Neural cell (in vitro differentiated cells): ENCODE data around the gene SNRPD3. TPM values are rescaled to one million over a fixed set of nuclear protein-coding genes. Genes with fewer than 3 reads are reported as not detected.
"Not testable (repeated sequence)": the region's sequence is repeated elsewhere in the genome, so short reads cannot be mapped to it uniquely, and the experiment has no call there.

ENCODE experiments used
- H2AFZ ChIP-seq: fragments of 200-600, 300-800 bp; sonication (generic), shearing (Covaris generic); 2 replicates; pipeline ENCODE4 v1.6.0; 2014; ENCODE audit warnings: low read depth, mild to moderate bottlenecking, antibody characterized with exemption, low read length, moderate library complexity
- H3F3A ChIP-seq: fragments of 200-600 bp; shearing (Covaris generic); 2 replicates; pipeline ENCODE4 v1.6.1; 2016; ENCODE audit warnings: mild to moderate bottlenecking, moderate library complexity, mixed read lengths, antibody characterized with exemption, low read length; ENCODE audit not compliant: insufficient read depth, poor library complexity, severe bottlenecking
- H3K27ac ChIP-seq: fragments of 200-600, 300-800 bp; sonication (generic), shearing (Covaris generic); 2 replicates; pipeline ENCODE4 v1.5.1; 2014; ENCODE audit warnings: mild to moderate bottlenecking, low read length, moderate library complexity
- H3K27me3 ChIP-seq: fragments of 300-800, 200-600 bp; sonication (generic), shearing (Covaris generic); 2 replicates; pipeline ENCODE4 v1.6.0; 2014; ENCODE audit warnings: mild to moderate bottlenecking, low read depth, low read length, moderate library complexity; ENCODE audit not compliant: insufficient read depth
- H3K36me3 ChIP-seq: fragments of 300-800, 200-600 bp; sonication (generic), shearing (Covaris generic); 2 replicates; pipeline ENCODE4 v1.5.1; 2014; ENCODE audit warnings: mild to moderate bottlenecking, antibody characterized with exemption, low read length, moderate library complexity; ENCODE audit not compliant: insufficient read depth
- H3K4me2 ChIP-seq: fragments of 300-800, 200-600 bp; sonication (generic), shearing (Covaris generic); 2 replicates; pipeline ENCODE4 v1.6.0; 2014; ENCODE audit warnings: mild to moderate bottlenecking, low read length
- H3K4me3 ChIP-seq: fragments of 300-800, 200-600 bp; sonication (generic), shearing (Covaris generic); 2 replicates; pipeline ENCODE4 v1.5.1; 2014; ENCODE audit warnings: mild to moderate bottlenecking, low read length, moderate library complexity
- H3K79me2 ChIP-seq: fragments of 200-600 bp; shearing (Covaris generic); replicated peaks from 2 replicates; pipeline ENCODE4 v1.6.0; 2014; ENCODE audit warnings: mild to moderate bottlenecking, low read length, moderate library complexity; ENCODE audit not compliant: insufficient read depth
- H3K9ac ChIP-seq: fragments of 300-800, 200-600 bp; sonication (generic), shearing (Covaris generic); 2 replicates; pipeline ENCODE4 v1.6.1; 2016; ENCODE audit warnings: mild to moderate bottlenecking, low read length, mixed read lengths
- H3K9me2 ChIP-seq: fragments of 200-600 bp; shearing (Covaris generic); 2 replicates; pipeline ENCODE4 v1.6.1; 2016; ENCODE audit warnings: mild to moderate bottlenecking, low read length, mixed read lengths; ENCODE audit not compliant: insufficient read depth
- H3K9me3 ChIP-seq: fragments of 200-600, 300-800 bp; sonication (generic), shearing (Covaris generic); 2 replicates; pipeline ENCODE4 v1.6.1; 2016; ENCODE audit warnings: mild to moderate bottlenecking, mixed run types, low read length, moderate library complexity, mixed read lengths
- H4K20me1 ChIP-seq: fragments of 200-600 bp; shearing (Covaris generic); 2 replicates; pipeline ENCODE4 v1.6.1; 2016; ENCODE audit warnings: mild to moderate bottlenecking, mixed run types; ENCODE audit not compliant: insufficient read depth
- CTCF ChIP-seq: fragments of 450-650 bp; IDR thresholded peaks from 2 replicates; pipeline ENCODE4 v1.5.1; 2014; ENCODE audit warnings: antibody characterized with exemption, mild to moderate bottlenecking, moderate library complexity; ENCODE audit not compliant: poor library complexity, severe bottlenecking
- EP300 ChIP-seq: fragments of 450-650 bp; conservative IDR thresholded peaks from 2 replicates; pipeline ENCODE4 v1.6.1; 2014; ENCODE audit warnings: antibody characterized with exemption, mild to moderate bottlenecking, moderate library complexity; ENCODE audit not compliant: poor library complexity, severe bottlenecking
- EZH2 ChIP-seq: fragments of 200-600, 300-800 bp; shearing (Covaris generic), sonication (generic); IDR thresholded peaks from 2 replicates; pipeline ENCODE4 v1.6.1; 2014; ENCODE audit warnings: antibody characterized with exemption, low read length, borderline replicate concordance, mild to moderate bottlenecking; ENCODE audit not compliant: insufficient read depth, poor library complexity, severe bottlenecking
- MXI1 ChIP-seq: fragments of 450-650 bp; conservative IDR thresholded peaks from 2 replicates; pipeline ENCODE4 v1.6.1; 2014; ENCODE audit warnings: antibody characterized with exemption, mild to moderate bottlenecking; ENCODE audit not compliant: poor library complexity, severe bottlenecking
- POLR2AphosphoS5 ChIP-seq: IDR thresholded peaks from 2 replicates; pipeline ENCODE4 v1.6.1; 2012
- RAD21 ChIP-seq: fragments of 450-650 bp; conservative IDR thresholded peaks from 2 replicates; pipeline ENCODE4 v1.6.1; 2014; ENCODE audit warnings: antibody characterized with exemption, mild to moderate bottlenecking, moderate library complexity
- SMC3 ChIP-seq: fragments of 450-650 bp; conservative IDR thresholded peaks from 2 replicates; pipeline ENCODE4 v1.6.1; 2014; ENCODE audit warnings: antibody characterized with exemption, mild to moderate bottlenecking, moderate library complexity; ENCODE audit not compliant: poor library complexity
- TAF1 ChIP-seq: IDR thresholded peaks from 2 replicates; pipeline ENCODE4 v1.6.1; 2012; ENCODE audit warnings: low read depth
- polyA plus RNA-seq: library from polyadenylated mRNA; depleted of rRNA; stranded (reverse); fragments of >200 nt; gene quantifications from 2 replicates; pipeline ENCODE4 v1.2.3, GENCODE V29; 2014

SNRPD3 gene
- polyA plus RNA-seq, 1 donor from 2014 or later: 195 TPM

- no peak overlapping the region for H3K4me2 ChIP-seq
- TF ChIP-seq CTCF: peak; percentile 90
- TF ChIP-seq RAD21: peak; percentile 83
- no peak for TF ChIP-seq EP300
- TF ChIP-seq SMC3: peak; percentile 88
- no peak for TF ChIP-seq MXI1
Measured at GRCh38 chr22:24525416-24526037, 30.3 kb upstream of the SNRPD3 start.

GRCh38 chr22:24526191-24526590, 29.6 kb upstream of the SNRPD3 start:
- Histone ChIP-seq H3K4me3 (no peak overlapping the region), H3K79me2 (no peaks in the 10 kb centered on the region), H4K20me1 (no peaks in the 10 kb centered on the region), H3K4me2 (no peak overlapping the region), H3K36me3 (no peaks in the 10 kb centered on the region), H3K9me2 (no peaks in the 10 kb centered on the region), H3K9me3 (no peaks in the 10 kb centered on the region), H3K27me3 (no peaks in the 10 kb centered on the region), H2AFZ (no peak overlapping the region), H3F3A (no peaks in the 10 kb centered on the region), H3K27ac (no peak overlapping the region), H3K9ac (no peak overlapping the region)
- TF ChIP-seq EP300: no peak
- TF ChIP-seq CTCF: no peak
- no peak for TF ChIP-seq RAD21
- no peak for TF ChIP-seq TAF1
- no peak for TF ChIP-seq POLR2AphosphoS5

More at GRCh38 chr22:24525416-24526037, 30.3 kb upstream of the SNRPD3 start:
- Histone ChIP-seq H3K9me2 (no peaks in the 10 kb centered on the region), H2AFZ (no peak overlapping the region), H3K9me3 (no peaks in the 10 kb centered on the region), H3K9ac (no peak overlapping the region), H3K4me3 (no peak overlapping the region), H3K79me2 (no peaks in the 10 kb centered on the region), H3K27me3 (no peaks in the 10 kb centered on the region), H3K27ac (no peak overlapping the region), H3K36me3 (no peaks in the 10 kb centered on the region), H4K20me1 (no peaks in the 10 kb centered on the region), H3F3A (no peaks in the 10 kb centered on the region)

DNA sequence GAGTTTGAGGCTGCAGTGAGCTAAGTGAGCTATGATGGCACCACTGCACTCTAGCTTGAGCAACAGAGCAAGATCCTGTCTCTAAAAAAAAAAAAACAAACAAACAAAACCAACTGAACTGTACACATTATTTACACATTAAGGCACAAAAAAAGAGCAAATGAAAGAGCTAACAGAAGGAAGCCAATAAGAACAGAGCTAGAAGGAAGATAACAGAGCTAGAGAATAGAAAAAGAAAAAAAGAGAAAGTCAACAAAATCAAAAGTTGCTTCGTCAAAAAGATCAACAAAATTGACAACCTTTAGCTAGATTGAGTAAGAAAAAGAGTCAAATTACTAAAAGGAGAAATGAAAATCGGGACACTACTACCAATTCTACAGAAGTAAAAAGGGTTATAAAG, 25.9 kb upstream of the SNRPD3 start:
- H3K79me2 ChIP-seq: no peaks in the 10 kb centered on the region
- H3K27me3 ChIP-seq: no peaks in the 10 kb centered on the region
- no peak for TF ChIP-seq EZH2
- TF ChIP-seq EP300: no peak
- TF ChIP-seq MXI1: no peak
- no peak overlapping the region for H3K4me2 ChIP-seq
- H3K9me3 ChIP-seq: no peaks in the 10 kb centered on the region
- no peaks in the 10 kb centered on the region for H3K9me2 ChIP-seq
- no peak overlapping the region for H3K9ac ChIP-seq
- no peaks in the 10 kb centered on the region for H3K36me3 ChIP-seq
- H3K27ac ChIP-seq: no peak overlapping the region
- no peak overlapping the region for H2AFZ ChIP-seq
- no peak overlapping the region for H3K4me3 ChIP-seq
- no peaks in the 10 kb centered on the region for H4K20me1 ChIP-seq
- H3F3A ChIP-seq: no peaks in the 10 kb centered on the region

DNA sequence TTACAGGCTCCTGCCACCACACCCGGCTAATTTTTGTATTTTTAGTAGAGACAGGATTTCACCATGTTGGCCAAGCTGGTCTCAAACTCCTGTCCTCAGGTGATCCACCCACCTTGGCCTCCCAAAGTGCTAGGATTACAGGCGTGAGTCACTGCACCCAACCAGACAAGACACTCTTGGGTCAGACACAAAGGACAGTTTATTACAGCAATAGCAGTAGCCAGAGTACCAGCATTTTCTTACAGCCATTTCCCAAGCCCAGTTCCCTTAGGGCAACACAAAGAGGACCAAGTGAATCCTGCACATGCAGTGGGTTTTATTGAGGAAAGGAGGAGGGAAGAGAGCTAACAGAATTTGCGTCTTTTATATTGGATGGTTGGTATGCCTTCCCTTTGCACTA, 24.8 kb upstream of the SNRPD3 start:
- H3K4me2 ChIP-seq, H3K9me2 ChIP-seq: not testable (repeated sequence)

More for the DNA sequence above, 24.8 kb upstream of the SNRPD3 start:
- not testable (repeated sequence) for H3K9ac ChIP-seq, H3K36me3 ChIP-seq, H3K27ac ChIP-seq, H3K79me2 ChIP-seq, H3K4me3 ChIP-seq, H3K9me3 ChIP-seq, H3F3A ChIP-seq, H2AFZ ChIP-seq, H4K20me1 ChIP-seq, H3K27me3 ChIP-seq
